GM12878 (cell line): ENCODE measurements around the gene PGC. TPM values are rescaled to one million over a fixed set of nuclear protein-coding genes. Genes with fewer than 3 reads are reported as not detected.

Experiments
- ATAC-seq: fragments of 200-7000 bp; cut with Tn5 transposase; 3 replicates; pipeline ENCODE4 v1.9.1; 2020; ENCODE audit warnings: mild to moderate bottlenecking, moderate library complexity
- BruUV-seq: library from RNA; stranded (reverse); fragments of 400-500 nt; replicated peaks from 2 replicates; lab custom pipeline; 2021; lab: Mats Ljungman, UMichigan
- CTCF ChIA-PET: fragments of 300-600 bp; sonication (Branson Sonifier 250); formaldehyde crosslinking; extraction: SDS; loops from one replicate; lab custom pipeline; 2021; ENCODE audit warnings: inconsistent platforms; lab: Yijun Ruan, JAX
- POLR2A ChIA-PET: fragments of 350-600 bp; formaldehyde crosslinking; extraction: SDS; loops from one replicate; lab custom pipeline; 2021; ENCODE audit warnings: inconsistent platforms; lab: Charles Lee
- RAD21 ChIA-PET: fragments of 300-600 bp; sonication (Branson Sonifier 250); formaldehyde crosslinking; loops from one replicate; lab custom pipeline; 2023; ENCODE audit warnings: antibody characterized with exemption; ENCODE audit not compliant: unreplicated experiment; lab: Charles Lee
- SMC1A ChIA-PET: fragments of 300-600 bp; sonication (Branson Sonifier 250); formaldehyde crosslinking; loops from one replicate; lab custom pipeline; 2023; ENCODE audit not compliant: unreplicated experiment, uncharacterized antibody; lab: Charles Lee
- DNase-seq: peaks from one replicate; pipeline ENCODE4 v3.0.0-alpha.2; 2011; ENCODE audit warnings: low read depth, low spot score
- FAIRE-seq: peaks from 3 replicates; lab custom pipeline; 2011; peaks lifted over from hg19 to GRCh38; lab: Jason Lieb, UNC
- H2AFZ ChIP-seq: 2 replicates; pipeline ENCODE4 v1.6.0; 2011; ENCODE audit warnings: low read depth, low read length, control low read depth; ENCODE audit not compliant: control insufficient read depth
- H3K27ac ChIP-seq: 2 replicates; pipeline ENCODE4 v1.5.1; 2011; ENCODE audit warnings: control low read depth; ENCODE audit not compliant: control insufficient read depth, insufficient read depth
- H3K27me3 ChIP-seq, 2 experiments: replicated peaks in 1 of 2; 2 replicates each; pipeline versions ENCODE4 v1.6.0 to v1.6.1; 2011; ENCODE audit warnings: low read length in 1 of 2; ENCODE audit not compliant: control insufficient read depth in 2 of 2, insufficient read depth in 2 of 2
- H3K36me3 ChIP-seq, 2 experiments: 2 replicates each; pipeline ENCODE4 v1.5.1; 2011; ENCODE audit warnings: low read length in 1 of 2; ENCODE audit not compliant: control insufficient read depth in 2 of 2, insufficient read depth in 2 of 2
- H3K4me1 ChIP-seq: 2 replicates; pipeline ENCODE4 v1.6.1; 2011; ENCODE audit warnings: mild to moderate bottlenecking, low read length, moderate library complexity, mixed read lengths; ENCODE audit not compliant: control insufficient read depth, insufficient read depth
- H3K4me2 ChIP-seq: 2 replicates; pipeline ENCODE4 v1.6.0; 2011; ENCODE audit warnings: control low read depth; ENCODE audit not compliant: control insufficient read depth, insufficient read depth
- H3K4me3 ChIP-seq: fragments of 200-600 bp; sonication (generic); 2 replicates; pipeline ENCODE4 v1.5.1; 2016
- H3K79me2 ChIP-seq: 2 replicates; pipeline ENCODE4 v1.6.0; 2011; ENCODE audit warnings: low read length; ENCODE audit not compliant: control insufficient read depth, insufficient read depth
- H3K9ac ChIP-seq: 2 replicates; pipeline ENCODE4 v1.8.0; 2011; ENCODE audit warnings: low read length, control low read depth, mixed read lengths; ENCODE audit not compliant: control insufficient read depth, insufficient read depth
- H3K9me3 ChIP-seq: replicated peaks from 3 replicates; pipeline ENCODE4 v1.5.1; 2011; ENCODE audit warnings: mild to moderate bottlenecking, low read length; ENCODE audit not compliant: control insufficient read depth, insufficient read depth
- H4K20me1 ChIP-seq: 2 replicates; pipeline ENCODE4 v1.6.0; 2011; ENCODE audit not compliant: control insufficient read depth, insufficient read depth
- HSF1 ChIP-seq: fragments of 150-350 bp; IDR thresholded peaks from 2 replicates; pipeline ENCODE4 v1.6.1; 2014; ENCODE audit warnings: mild to moderate bottlenecking, low read depth, low read length
- IKZF1 ChIP-seq: fragments of 450-650 bp; conservative IDR thresholded peaks from 2 replicates; pipeline ENCODE4 v1.6.1; 2017; ENCODE audit warnings: antibody characterized with exemption, mild to moderate bottlenecking
- KDM1A ChIP-seq: fragments of 200-600 bp; sonication (generic); IDR thresholded peaks from 2 replicates; pipeline ENCODE4 v1.6.1; 2016; ENCODE audit warnings: borderline replicate concordance
- KLF5 ChIP-seq: fragments of 450-650 bp; IDR thresholded peaks from 2 replicates; pipeline ENCODE4 v1.6.1; 2014; ENCODE audit warnings: mild to moderate bottlenecking; ENCODE audit not compliant: partially characterized antibody
- MAX ChIP-seq: IDR thresholded peaks from 2 replicates; pipeline ENCODE4 v1.6.1; 2012; ENCODE audit warnings: low read depth, low read length, improper control_type of control experiment
- MTA2 ChIP-seq: fragments of 450-650 bp; IDR thresholded peaks from 2 replicates; pipeline ENCODE4 v1.6.1; 2016; ENCODE audit warnings: low read depth, mild to moderate bottlenecking, moderate library complexity
- NRF1 ChIP-seq: conservative IDR thresholded peaks from 2 replicates; pipeline ENCODE4 v1.6.1; 2011; ENCODE audit warnings: mild to moderate bottlenecking, low read depth, low read length, improper control_type of control experiment
- PKNOX1 ChIP-seq: fragments of 450-650 bp; IDR thresholded peaks from 2 replicates; pipeline ENCODE4 v1.6.1; 2016; ENCODE audit warnings: mild to moderate bottlenecking
- TCF12 ChIP-seq: IDR thresholded peaks from 2 replicates; pipeline ENCODE4 v1.6.1; 2011; ENCODE audit warnings: low read depth, mild to moderate bottlenecking, low read length
- YY1 ChIP-seq: IDR thresholded peaks from 2 replicates; pipeline ENCODE4 v1.6.1; 2011; ENCODE audit warnings: low read depth, mild to moderate bottlenecking, low read length
- ZBTB40 ChIP-seq: fragments of 450-650 bp; IDR thresholded peaks from 2 replicates; pipeline ENCODE4 v1.6.1; 2016; ENCODE audit warnings: mild to moderate bottlenecking, moderate library complexity, borderline replicate concordance
- ZNF207 ChIP-seq: fragments of 450-650 bp; IDR thresholded peaks from 2 replicates; pipeline ENCODE4 v1.6.1; 2014; ENCODE audit warnings: antibody characterized with exemption, mild to moderate bottlenecking, borderline replicate concordance
- ZNF384 ChIP-seq: IDR thresholded peaks from 2 replicates; pipeline ENCODE4 v1.6.1; 2012; ENCODE audit warnings: low read depth, mild to moderate bottlenecking, low read length, improper control_type of control experiment, borderline replicate concordance
- WGBS: methylation state at CpG from one replicate; pipeline ENCODE4 v1.1.6; 2016; ENCODE audit warnings: low lambda C conversion rate; ENCODE audit not compliant: insufficient replicate concordance, insufficient coverage; ENCODE audit errors: missing lambda C conversion rate; 5-methylcytosine and 5-hydroxymethylcytosine counted together
- in situ Hi-C: fragments of 300-500 bp; cut with MboI; formaldehyde crosslinking; loops from 9 replicates; pipeline ENCODE4 v1.14.3; 2018; ENCODE audit warnings: mixed read lengths
- intact Hi-C: fragments of 100-400 bp; cut with micrococcal nuclease; formaldehyde crosslinking; loops from one replicate; pipeline ENCODE4 v1.14.2; 2022; ENCODE audit not compliant: unreplicated experiment
- polyA plus RNA-seq, 11 experiments: library from polyadenylated mRNA; depleted of rRNA in 4 of 11; unstranded in 6 of 11; stranded (reverse) in 5 of 11; fragments of >200 nt; fragmentation: Nextera tagmentation in 4 of 11; fragmentation: Illumina TruSeq in 1 of 11; extraction: Ambion mirVana in 4 of 11; extraction: Trizol in 1 of 11; gene quantifications; 1 replicate in 1 of 11; 2 replicates in 10 of 11; pipeline versions ENCODE4 v1.2.1 to v1.2.3, GENCODE V29; 2011 to 2016; ENCODE audit warnings: inconsistent platforms in 2 of 11, missing spikeins in 2 of 11, low read depth in 1 of 11
- total RNA-seq, 4 experiments: library from RNA; depleted of rRNA in 3 of 4; stranded (reverse); fragments of >200 nt in 3 of 4; fragmentation: Illumina TruSeq in 1 of 4; extraction: Trizol in 1 of 4; gene quantifications; 2 replicates each; pipeline versions ENCODE4 v1.2.1 to v1.2.3, GENCODE V29; 2013 to 2021

The PGC gene
- total and polyA plus RNA-seq, 10 of the 15 experiments (the other 5 are each of a cell fraction or from before 2014, with no cell fraction given), result 0.26 TPM; not detected in 9

- Histone ChIP-seq H3K4me2 (peak within 1 kb of the TSS; percentile 47; the same call in 1 of the 2 replicates), H3K4me3 (peak within 1 kb of the TSS; percentile 92), H3K9ac (peak within 1 kb of the TSS; percentile 80), H2AFZ (peak within 1 kb of the TSS; percentile 48), H4K20me1 (no peaks in the 10 kb centered on the region), H3K9me3 (no peaks in the 10 kb centered on the region), H3K79me2 (peaks cover 40% of the 10 kb centered on the region), H3K27ac (peak within 1 kb of the TSS; percentile 98), H3K36me3 (no peaks in the 10 kb centered on the region), H3K4me1 (peaks cover 2% of the 10 kb centered on the region), H3K27me3 (no peaks in the 10 kb centered on the region; a peak in 1 of 4 replicates)
- no TSS peak for BruUV-seq
- SMC1A ChIA-PET, result interaction anchor here (1.5 to 8.5 kb wide), 3 partner anchors 19 to 133 kb away, joined by 6 to 168 read pairs (median 88); no protein-coding TSS in a partner anchor
- intact Hi-C loops, result loop anchor here (1.0 to 10.0 kb wide), 4 partner anchors 29 to 661 kb away; partner anchors contain the start of genes NFYA, OARD1 and TOMM6
- CTCF ChIA-PET, result interaction anchor here (0.6 to 6.2 kb wide), 10 partner anchors 10 to 796 kb away, joined by 3 to 87 read pairs (median 12); no protein-coding TSS in a partner anchor
- WGBS, result 7% methylated on average over 50 of the region's 50 CpGs
- POLR2A ChIA-PET, result interaction anchor here (0.8 to 9.6 kb wide), 4 partner anchors 9 to 402 kb away, joined by 4 to 293 read pairs (median 96); no protein-coding TSS in a partner anchor
- in situ Hi-C loops, result no loop called here
- no peak for DNase-seq
- RAD21 ChIA-PET, result interaction anchor here (1.0 to 8.5 kb wide), 4 partner anchors 17 to 313 kb away, joined by 3 to 300 read pairs (median 92); no protein-coding TSS in a partner anchor
- peak; percentile 57 for FAIRE-seq
- ATAC-seq, result peak; percentile 19
- TF ChIP-seq IKZF1 (peak; percentile 98), KLF5 (peak; percentile 54), ZBTB40 (peak; percentile 44; the same call in 1 of the 2 replicates), TCF12 (peak; percentile 75; the same call in 1 of the 2 replicates), MTA2 (no peak), NRF1 (no peak), YY1 (peak; percentile 89), KDM1A (no peak), MAX (peak; percentile 63), HSF1 (peak; percentile 50; the same call in 1 of the 2 replicates), PKNOX1 (peak; percentile 91), ZNF207 (0 out of 2 replicates have a peak, but pooled peaks have one; percentile 56), ZNF384 (no peak)
Observed at GRCh38 chr6:41735427-41736185, 11.6 kb downstream of the PGC start, which contains the start of gene TFEB. Gene TFEB (minus strand): TSS chr6:41735608. CDS start chr6:41691213, 44,395 bp downstream.
